Erythroblast (primary cell): Measurements from ENCODE around the gene TMIGD3.

ENCODE experiments used
- GATA1 ChIP-seq: IDR thresholded peaks from 2 replicates; pipeline ENCODE4 v1.6.1; 2011; ENCODE audit warnings: low read depth, mild to moderate bottlenecking, control low read depth, low read length, moderate library complexity
- POLR2A ChIP-seq: IDR thresholded peaks from 2 replicates; pipeline ENCODE4 v1.6.1; 2011; ENCODE audit warnings: mild to moderate bottlenecking, low read length

- TF ChIP-seq POLR2A (no peak), GATA1 (no peak)
Observed at GRCh38 chr1:111471012-111471411, 32.4 kb downstream of the TMIGD3 start.
